ENCODE measurements around the gene STK39. TPM values are rescaled to one million over a fixed set of nuclear protein-coding genes. Genes with fewer than 3 reads are reported as not detected.

The STK39 gene
- 1 to 10 TPM; 6.4 to 9.0 (median 6.7) TPM for total RNA-seq

DNA sequence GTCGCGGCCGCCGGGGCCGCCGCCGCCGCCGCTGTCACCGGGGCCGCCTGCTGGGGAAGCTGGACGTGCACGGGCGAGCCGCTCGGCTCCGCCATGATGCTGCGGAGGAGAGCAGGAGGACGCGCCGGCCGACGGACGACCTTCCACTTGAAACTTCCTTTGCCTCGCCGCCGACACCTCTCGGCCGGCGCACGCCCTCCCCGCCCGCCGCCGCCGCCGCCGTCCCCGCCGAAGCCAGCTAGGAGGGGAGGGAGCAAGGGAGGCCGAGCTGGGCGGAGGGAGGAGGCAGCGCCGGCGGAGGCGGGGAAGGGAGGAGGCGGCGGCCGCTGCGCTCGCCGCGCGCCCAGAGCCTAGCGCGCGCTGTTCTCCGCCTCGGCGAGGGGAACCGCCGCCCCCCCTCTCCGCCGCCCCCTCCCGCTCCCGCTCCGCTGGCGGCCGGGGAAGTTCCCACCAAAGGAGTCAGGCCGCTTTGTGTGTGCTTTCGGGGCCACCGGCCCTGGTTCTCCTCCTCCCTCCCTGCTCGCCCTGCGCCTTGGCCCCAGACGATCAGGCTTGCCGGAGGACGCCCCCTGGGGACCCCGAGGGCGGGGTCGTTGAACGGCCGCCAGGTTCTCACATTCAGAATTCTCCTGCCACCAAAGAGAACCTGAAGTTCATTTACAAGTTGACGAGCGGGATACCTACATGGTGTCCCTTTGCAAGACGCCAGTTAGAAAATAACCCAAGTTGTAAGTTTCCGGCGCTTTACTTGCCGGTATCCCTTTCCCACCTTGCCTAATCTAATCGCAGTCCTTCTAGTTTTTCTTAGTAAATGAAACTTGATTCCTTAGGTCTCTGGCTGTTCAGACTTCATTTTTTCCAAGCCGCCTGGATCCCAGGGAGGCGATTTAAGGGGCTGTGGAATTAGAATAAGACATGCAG lies at the start of gene STK39:
STK39 (minus strand) TSS at position 255 of the 921 bp plus-strand sequence; CDS start at position 95, 160 bp downstream.
- Histone ChIP-seq H3K4me3 (replicated peaks in 1 of 3) (peak within 1 kb of the TSS; percentile 59 to 66 (median 64)), H3K27ac (peak within 1 kb of the TSS; percentile 62 to 86 (median 83)), H3K9me3 (no peaks in the 10 kb centered on the region), H3K36me3 (no peaks in the 10 kb centered on the region), H3K4me1 (peaks cover 4 to 13% of the 10 kb centered on the region in 2 donors), H3K27me3 (no peaks in the 10 kb centered on the region)
- TF ChIP-seq POLR2A (IDR thresholded peaks at IDR 0.05): peak in 1 of 2 donors; percentile 39
- TF ChIP-seq, protein P1, sequence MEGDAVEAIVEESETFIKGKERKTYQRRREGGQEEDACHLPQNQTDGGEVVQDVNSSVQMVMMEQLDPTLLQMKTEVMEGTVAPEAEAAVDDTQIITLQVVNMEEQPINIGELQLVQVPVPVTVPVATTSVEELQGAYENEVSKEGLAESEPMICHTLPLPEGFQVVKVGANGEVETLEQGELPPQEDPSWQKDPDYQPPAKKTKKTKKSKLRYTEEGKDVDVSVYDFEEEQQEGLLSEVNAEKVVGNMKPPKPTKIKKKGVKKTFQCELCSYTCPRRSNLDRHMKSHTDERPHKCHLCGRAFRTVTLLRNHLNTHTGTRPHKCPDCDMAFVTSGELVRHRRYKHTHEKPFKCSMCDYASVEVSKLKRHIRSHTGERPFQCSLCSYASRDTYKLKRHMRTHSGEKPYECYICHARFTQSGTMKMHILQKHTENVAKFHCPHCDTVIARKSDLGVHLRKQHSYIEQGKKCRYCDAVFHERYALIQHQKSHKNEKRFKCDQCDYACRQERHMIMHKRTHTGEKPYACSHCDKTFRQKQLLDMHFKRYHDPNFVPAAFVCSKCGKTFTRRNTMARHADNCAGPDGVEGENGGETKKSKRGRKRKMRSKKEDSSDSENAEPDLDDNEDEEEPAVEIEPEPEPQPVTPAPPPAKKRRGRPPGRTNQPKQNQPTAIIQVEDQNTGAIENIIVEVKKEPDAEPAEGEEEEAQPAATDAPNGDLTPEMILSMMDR (IDR thresholded peaks at IDR 0.05): no peak
- peak; percentile 71 to 77 for DNase-seq
- WGBS, 2 donors: 2% methylated on average over 20 to 23 of the region's 91 CpGs
- intact Hi-C loops (cut with DNase I): no loop called here

DNA sequence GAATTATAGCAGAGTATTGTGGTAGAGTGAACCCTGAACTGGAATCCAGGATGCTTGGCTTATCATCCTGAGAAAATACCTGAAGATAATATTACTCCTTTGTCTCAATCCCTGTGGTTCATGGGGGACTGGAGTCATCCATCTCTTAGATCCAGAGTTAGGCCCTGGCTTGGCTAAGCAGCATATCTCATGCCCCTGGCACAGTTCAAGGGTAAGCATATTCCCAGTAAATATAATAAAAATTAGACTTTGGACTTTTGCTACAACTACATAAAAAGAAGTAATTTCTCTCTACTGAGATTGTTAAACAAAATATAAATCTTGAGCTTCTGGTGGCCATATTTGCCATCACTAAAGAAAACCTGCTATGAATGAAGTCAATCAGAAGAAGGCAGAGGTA lies 47.7 kb upstream of the STK39 start:
- Histone ChIP-seq H3K27me3 (no peaks in the 10 kb centered on the region), H3K36me3 (no peaks in the 10 kb centered on the region), H3K9me3 (no peaks in the 10 kb centered on the region), H3K4me3 (replicated peaks in 1 of 3) (no peak overlapping the region), H3K27ac (no peak overlapping the region), H3K4me1 (no peaks in the 10 kb centered on the region)
- no peak for DNase-seq
- no peak for TF ChIP-seq POLR2A (IDR thresholded peaks at IDR 0.05)
- TF ChIP-seq, protein P1 (IDR thresholded peaks at IDR 0.05): no peak
- intact Hi-C loops (cut with DNase I): no loop called here

DNA sequence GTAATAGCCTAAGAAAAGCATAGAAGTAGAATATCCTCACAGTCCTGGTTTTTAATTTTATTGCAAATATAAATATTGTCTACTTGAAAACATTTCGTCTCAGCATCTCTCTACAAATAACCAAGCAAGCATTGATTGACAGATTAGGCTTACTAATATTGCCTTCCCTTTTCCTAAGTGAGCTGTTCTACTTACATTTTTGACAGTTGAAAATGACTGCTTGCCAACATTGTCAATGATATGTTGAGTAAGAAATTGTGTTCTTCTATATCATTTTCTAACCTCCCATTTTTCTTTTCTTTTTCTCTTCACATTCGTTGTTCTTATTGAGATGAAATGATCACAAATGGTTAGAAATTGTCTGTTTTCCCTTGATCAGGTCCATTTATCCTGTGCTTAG lies 47.0 kb upstream of the STK39 start:
- TF ChIP-seq, protein P1 (IDR thresholded peaks at IDR 0.05): no peak
- no peak for TF ChIP-seq POLR2A (IDR thresholded peaks at IDR 0.05)
- Histone ChIP-seq H3K27ac (no peak overlapping the region), H3K36me3 (no peaks in the 10 kb centered on the region), H3K4me1 (no peaks in the 10 kb centered on the region), H3K27me3 (no peaks in the 10 kb centered on the region), H3K9me3 (no peaks in the 10 kb centered on the region), H3K4me3 (replicated peaks in 1 of 3) (no peak overlapping the region)
- WGBS, 2 donors: 86 to 96% methylated on average over 2 of the region's 2 CpGs
- DNase-seq: no peak
- intact Hi-C loops (cut with DNase I): no loop called here

DNA sequence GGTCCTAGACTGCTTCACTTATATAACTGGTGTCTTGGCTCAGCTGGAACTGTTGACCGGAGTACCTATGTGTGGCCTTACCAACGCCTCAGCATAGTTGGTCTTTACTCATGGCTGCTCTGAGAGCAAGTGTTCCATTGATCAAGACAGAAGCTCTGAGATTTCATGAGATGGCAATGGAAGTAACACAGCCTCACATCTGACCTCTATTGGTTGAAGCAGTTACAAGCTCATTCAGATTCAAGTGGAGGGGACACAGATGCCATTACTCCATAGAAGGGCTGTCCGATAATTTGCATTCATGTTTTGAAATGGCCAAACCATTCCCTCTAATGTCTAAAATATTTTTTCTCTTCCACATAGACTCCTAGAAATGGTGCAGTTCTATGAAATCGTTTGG lies 46.4 kb upstream of the STK39 start:
- intact Hi-C loops (cut with DNase I): no loop called here
- Histone ChIP-seq H3K27ac (no peak overlapping the region), H3K27me3 (no peaks in the 10 kb centered on the region), H3K4me3 (replicated peaks in 1 of 3) (no peak overlapping the region), H3K4me1 (no peaks in the 10 kb centered on the region), H3K9me3 (no peaks in the 10 kb centered on the region), H3K36me3 (no peaks in the 10 kb centered on the region)
- TF ChIP-seq, protein P1 (IDR thresholded peaks at IDR 0.05): no peak
- no peak for TF ChIP-seq POLR2A (IDR thresholded peaks at IDR 0.05)
- 86 to 93% methylated on average over 4 of the region's 4 CpGs for WGBS, 2 donors
- no peak for DNase-seq

DNA sequence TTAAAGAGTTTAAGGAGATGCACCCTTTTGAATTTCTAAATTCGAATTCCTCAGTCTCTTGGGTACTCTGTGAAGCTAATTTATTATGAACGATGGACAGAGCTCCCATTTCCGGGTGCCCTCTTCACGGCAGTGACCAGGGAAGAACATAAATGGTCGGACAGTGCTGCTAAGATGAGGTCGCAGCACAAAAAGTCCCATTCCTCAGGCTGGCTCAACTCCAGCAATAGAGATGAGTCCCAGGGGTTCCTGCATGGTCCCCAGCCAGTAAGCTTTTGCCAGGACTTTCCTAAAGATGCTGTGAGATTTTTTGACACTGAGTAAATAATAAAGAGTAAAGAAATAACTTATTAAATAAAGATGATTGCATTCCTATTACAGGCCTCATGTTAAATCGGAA lies 43.0 kb upstream of the STK39 start:
- H3K9me3 ChIP-seq: no peaks in the 10 kb centered on the region
- intact Hi-C loops (cut with DNase I): no loop called here
- 74 to 78% methylated on average over 7 of the region's 7 CpGs for WGBS, 2 donors
- no peaks in the 10 kb centered on the region for H3K36me3 ChIP-seq
- no peak overlapping the region for H3K4me3 ChIP-seq (replicated peaks in 1 of 3)
- no peak overlapping the region for H3K27ac ChIP-seq
- TF ChIP-seq POLR2A (IDR thresholded peaks at IDR 0.05): no peak
- TF ChIP-seq, protein P1 (IDR thresholded peaks at IDR 0.05): no peak
- H3K4me1 ChIP-seq: no peaks in the 10 kb centered on the region
- no peak for DNase-seq
- no peaks in the 10 kb centered on the region for H3K27me3 ChIP-seq
